ENCODE results near the gene PRR14L. TPM values are rescaled to one million over a fixed set of nuclear protein-coding genes. Genes with fewer than 3 reads are reported as not detected.
"Not testable (repeated sequence)": the region's sequence is repeated elsewhere in the genome, so short reads cannot be mapped to it uniquely, and the experiment has no call there.

The PRR14L gene
- total RNA-seq (2021), result 43.9 and 46.1 TPM in 2 replicates
- Bru-seq, nascent RNA, result percentile 82 among the genes with signal in this experiment
- percentile 91 among the genes with signal in this experiment for BruChase-seq, experiment 1, labeled RNA remaining after a 2-hour chase
- percentile 80 among the genes with signal in this experiment for BruChase-seq, experiment 2, labeled RNA remaining after a 6-hour chase
- long read RNA-seq, partial matches to known transcripts, result 1 of 6 reads
- long read RNA-seq, other reads (novel, unspliced or antisense), result 5 of 6 reads

- Histone ChIP-seq H3K27me3 (ENCODE audit: insufficient read depth, low read depth) (no peaks in the 10 kb centered on the region), H3K4me2 (peak within 1 kb of the TSS; percentile 87), H3K9me3 (ENCODE audit: insufficient read depth, low read depth) (no peaks in the 10 kb centered on the region), H3K27ac (peak within 1 kb of the TSS; percentile 73), H3K4me3 (peak within 1 kb of the TSS; percentile 86), H3F3A (ENCODE audit: insufficient read depth, low read depth) (peaks cover 24% of the 10 kb centered on the region), H3K4me1 (replicated peaks; ENCODE audit: insufficient read depth) (peaks cover 41% of the 10 kb centered on the region), H3K9me2 (ENCODE audit: insufficient read depth) (no peaks in the 10 kb centered on the region), H3K36me3 (ENCODE audit: low read depth) (peaks cover 4% of the 10 kb centered on the region; the same call in 1 of the 2 replicates), H2AFZ (peak within 1 kb of the TSS; percentile 79), H3K79me2 (ENCODE audit: low read depth) (peaks cover 51% of the 10 kb centered on the region), H4K20me1 (ENCODE audit: insufficient read depth) (no peaks in the 10 kb centered on the region)
- ChIA-PET POLR2A (ENCODE audit: unreplicated experiment) (no interaction called here), CTCF (no interaction called here)
- peak; percentile 87 to 98 for DNase-seq
- no TSS peak for BruUV-seq (replicated peaks)
- intact Hi-C loops (cut with micrococcal nuclease; ENCODE audit: unreplicated experiment), result loop anchor here (1.0 to 5.0 kb wide), 4 partner anchors 51 to 253 kb away; partner anchors contain the start of gene SFI1
- TF ChIP-seq EZH2 (IDR thresholded peaks at IDR 0.05; ENCODE audit: low read depth), result no peak
- TF ChIP-seq, protein P1, sequence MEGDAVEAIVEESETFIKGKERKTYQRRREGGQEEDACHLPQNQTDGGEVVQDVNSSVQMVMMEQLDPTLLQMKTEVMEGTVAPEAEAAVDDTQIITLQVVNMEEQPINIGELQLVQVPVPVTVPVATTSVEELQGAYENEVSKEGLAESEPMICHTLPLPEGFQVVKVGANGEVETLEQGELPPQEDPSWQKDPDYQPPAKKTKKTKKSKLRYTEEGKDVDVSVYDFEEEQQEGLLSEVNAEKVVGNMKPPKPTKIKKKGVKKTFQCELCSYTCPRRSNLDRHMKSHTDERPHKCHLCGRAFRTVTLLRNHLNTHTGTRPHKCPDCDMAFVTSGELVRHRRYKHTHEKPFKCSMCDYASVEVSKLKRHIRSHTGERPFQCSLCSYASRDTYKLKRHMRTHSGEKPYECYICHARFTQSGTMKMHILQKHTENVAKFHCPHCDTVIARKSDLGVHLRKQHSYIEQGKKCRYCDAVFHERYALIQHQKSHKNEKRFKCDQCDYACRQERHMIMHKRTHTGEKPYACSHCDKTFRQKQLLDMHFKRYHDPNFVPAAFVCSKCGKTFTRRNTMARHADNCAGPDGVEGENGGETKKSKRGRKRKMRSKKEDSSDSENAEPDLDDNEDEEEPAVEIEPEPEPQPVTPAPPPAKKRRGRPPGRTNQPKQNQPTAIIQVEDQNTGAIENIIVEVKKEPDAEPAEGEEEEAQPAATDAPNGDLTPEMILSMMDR (conservative IDR thresholded peaks at IDR 0.05), result no peak
Observed at GRCh38 chr22:31749636-31750364, at the start of gene PRR14L. Gene PRR14L (minus strand): TSS chr22:31750132. CDS start chr22:31738860, 11,272 bp downstream.

DNA sequence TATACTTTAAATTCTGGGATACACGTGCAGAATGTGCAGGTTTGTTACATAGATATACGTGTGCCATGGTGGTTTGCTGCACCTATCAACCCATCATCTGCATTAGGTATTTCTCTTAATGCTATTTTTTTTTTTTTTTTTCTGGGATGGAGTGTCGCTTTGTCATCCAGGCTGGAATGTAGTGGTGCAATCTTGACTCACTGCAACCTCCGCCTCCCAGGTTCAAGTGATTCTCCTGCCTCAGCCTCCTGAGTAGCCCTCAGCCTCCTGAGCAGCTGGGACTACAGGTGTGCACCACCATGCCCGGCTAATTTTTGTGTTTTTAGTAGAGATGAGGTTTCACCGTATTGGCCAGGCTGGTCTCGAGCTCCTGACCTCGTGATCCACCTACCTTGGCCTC, 49.4 kb upstream of the PRR14L start:
- Histone ChIP-seq H3K27ac (peak overlapping the region; percentile 85), H3K4me1 (replicated peaks; ENCODE audit: insufficient read depth) (peaks cover 17% of the 10 kb centered on the region), H3F3A (ENCODE audit: insufficient read depth, low read depth) (peaks cover 21% of the 10 kb centered on the region), H3K4me2 (peak overlapping the region; percentile 17), H3K36me3 (ENCODE audit: low read depth) (0 out of 2 replicates have a peak, but pooled peaks cover 18% of the 10 kb centered on the region)
- H2AFZ ChIP-seq; intact Hi-C loops (cut with micrococcal nuclease; ENCODE audit: unreplicated experiment); CTCF ChIA-PET; H4K20me1 ChIP-seq (ENCODE audit: insufficient read depth); H3K27me3 ChIP-seq (ENCODE audit: insufficient read depth, low read depth); BruUV-seq (replicated peaks); H3K4me3 ChIP-seq; H3K9me2 ChIP-seq (ENCODE audit: insufficient read depth); H3K9me3 ChIP-seq (ENCODE audit: insufficient read depth, low read depth); H3K79me2 ChIP-seq (ENCODE audit: low read depth): not testable (repeated sequence)
- peak; percentile 5 to 54 for DNase-seq
- POLR2A ChIA-PET (ENCODE audit: unreplicated experiment), result interaction anchor here (0.7 kb wide), 1 partner anchor 13 kb away, joined by 7 read pairs; no protein-coding TSS in a partner anchor

- Histone ChIP-seq H3K4me3 (no peak overlapping the region), H3F3A (ENCODE audit: insufficient read depth, low read depth) (no peaks in the 10 kb centered on the region), H3K27me3 (ENCODE audit: insufficient read depth, low read depth) (no peaks in the 10 kb centered on the region), H3K27ac (no peak overlapping the region), H3K9me2 (ENCODE audit: insufficient read depth) (no peaks in the 10 kb centered on the region), H3K9me3 (ENCODE audit: insufficient read depth, low read depth) (no peaks in the 10 kb centered on the region), H3K4me1 (replicated peaks; ENCODE audit: insufficient read depth) (no peaks in the 10 kb centered on the region), H3K4me2 (no peak overlapping the region), H3K36me3 (ENCODE audit: low read depth) (peaks cover 11% of the 10 kb centered on the region; the same call in 1 of the 2 replicates), H3K79me2 (ENCODE audit: low read depth) (no peaks in the 10 kb centered on the region), H2AFZ (no peak overlapping the region), H4K20me1 (ENCODE audit: insufficient read depth) (no peaks in the 10 kb centered on the region)
- intact Hi-C loops (cut with micrococcal nuclease; ENCODE audit: unreplicated experiment), result no loop called here
- TF ChIP-seq, protein P1 (conservative IDR thresholded peaks at IDR 0.05), result no peak
- no peak for TF ChIP-seq EZH2 (IDR thresholded peaks at IDR 0.05; ENCODE audit: low read depth)
- no peak for DNase-seq
- CTCF ChIA-PET, result no interaction called here
- BruUV-seq (replicated peaks), result no TSS peak
- POLR2A ChIA-PET (ENCODE audit: unreplicated experiment), result no interaction called here
Observed at GRCh38 chr22:31790240-31790639, 40.3 kb upstream of the PRR14L start.
